Activated CD4-positive, alpha-beta T cell treated with anti-CD3 and anti-CD28 coated beads, Interleukin-2, amount 50 U/mL, for 16 hours (primary cell): ENCODE results near the gene ZNF609.
A peak's percentile ranks its signal among the peaks of the same experiment; 100 is the strongest.

Source experiments
- DNase-seq: peaks from one replicate; pipeline ENCODE4 v3.0.0-alpha.2; 2020

Gene ZNF609

DNA sequence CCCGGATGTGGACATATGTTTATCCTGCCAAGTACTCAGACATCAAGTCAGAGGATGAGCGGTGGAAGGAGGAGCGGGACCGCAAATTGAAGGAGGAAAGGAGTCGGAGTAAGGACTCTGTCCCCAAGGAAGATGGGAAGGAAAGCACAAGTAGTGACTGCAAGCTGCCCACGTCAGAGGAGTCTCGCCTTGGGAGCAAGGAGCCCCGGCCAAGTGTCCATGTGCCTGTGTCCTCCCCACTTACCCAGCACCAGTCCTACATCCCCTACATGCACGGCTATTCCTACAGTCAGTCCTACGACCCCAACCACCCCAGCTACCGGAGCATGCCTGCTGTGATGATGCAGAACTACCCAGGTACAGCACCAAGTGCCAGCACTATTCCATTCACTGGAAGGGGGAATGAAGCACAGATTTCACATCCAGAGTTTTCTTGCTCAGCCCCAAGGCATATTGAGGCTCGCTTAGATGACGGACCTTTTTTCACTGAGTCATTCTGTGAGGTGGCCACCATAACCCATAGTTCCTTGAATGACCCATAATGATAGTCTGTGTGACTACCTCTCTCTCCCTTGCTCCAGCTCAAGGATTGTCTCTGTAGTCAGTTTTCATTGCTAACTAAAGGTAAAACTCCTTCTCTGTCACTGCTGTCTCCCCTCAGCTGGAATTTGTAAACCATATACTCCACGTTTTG is 217.9 kb downstream of the ZNF609 start:
- no peak for DNase-seq

GRCh38 chr15:64680097-64680496 is 219.7 kb downstream of the ZNF609 start:
- DNase-seq = no peak

GRCh38 chr15:64681424-64682024 is 221.1 kb downstream of the ZNF609 start:
- peak; percentile 22 for DNase-seq

DNA sequence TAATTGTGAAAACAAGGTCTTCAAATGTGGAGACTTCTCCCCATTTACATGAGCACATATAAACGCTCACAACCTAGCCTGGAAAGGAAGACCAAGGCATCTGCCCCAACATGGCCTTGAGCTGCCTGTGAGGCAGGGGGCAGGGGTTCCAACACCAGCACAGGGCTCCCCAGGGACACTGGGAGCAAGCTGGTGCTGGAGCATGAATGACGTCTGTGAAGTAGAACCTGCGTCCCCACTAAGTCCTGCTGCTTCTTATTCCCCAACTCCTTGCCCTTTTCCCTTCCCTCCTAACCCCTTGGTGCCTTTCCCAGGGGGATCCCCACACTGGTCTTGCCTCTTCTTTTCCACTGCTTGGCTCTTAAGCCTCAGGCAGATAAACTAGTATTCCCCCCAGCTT is 221.9 kb downstream of the ZNF609 start:
- DNase-seq = no peak

- no peak for DNase-seq
Measured at GRCh38 chr15:64683378-64683777, 223.0 kb downstream of the ZNF609 start.

DNA sequence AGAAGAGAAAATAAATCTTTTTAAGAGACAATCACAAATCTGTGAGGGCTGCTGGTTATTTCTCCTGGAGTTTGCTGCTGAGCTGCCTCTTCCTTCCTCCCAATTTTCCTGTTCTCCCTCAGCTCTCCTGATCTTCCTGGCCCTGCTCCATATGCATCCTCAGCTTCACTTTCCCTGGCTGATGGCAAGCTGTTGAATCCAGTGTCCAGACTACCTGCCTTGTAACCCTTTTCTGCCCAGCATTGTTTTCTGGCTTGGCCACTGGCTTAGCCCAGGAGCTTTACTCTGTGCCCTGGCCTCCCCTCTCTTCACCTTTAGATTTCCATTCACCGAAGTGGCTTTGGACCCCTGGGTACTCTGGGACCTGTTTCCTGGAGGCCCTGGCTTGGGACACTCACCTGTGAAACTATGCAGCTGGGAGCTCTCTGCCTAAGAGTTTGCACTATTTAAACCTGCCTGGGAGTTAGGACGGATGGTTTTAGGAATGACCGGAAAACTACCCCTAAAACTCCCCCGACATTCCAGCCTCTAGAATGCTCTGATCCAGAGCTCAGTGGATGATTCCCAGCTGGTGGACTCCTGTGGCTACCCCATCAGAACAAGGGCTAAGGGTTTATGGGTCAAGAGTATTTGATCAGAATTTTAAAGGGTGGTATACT is 225.0 kb downstream of the ZNF609 start:
- no peak for DNase-seq

GRCh38 chr15:64686130-64686735 is 225.9 kb downstream of the ZNF609 start:
- peak; percentile 46 for DNase-seq

GRCh38 chr15:64687172-64687571 is 226.8 kb downstream of the ZNF609 start:
- DNase-seq = no peak

- DNase-seq = no peak
Measured at GRCh38 chr15:64687688-64688087, 227.3 kb downstream of the ZNF609 start.

GRCh38 chr15:64688770-64689169 is 228.4 kb downstream of the ZNF609 start:
- no peak for DNase-seq

- no peak for DNase-seq
Measured at GRCh38 chr15:64690008-64690407, 229.6 kb downstream of the ZNF609 start.

DNA sequence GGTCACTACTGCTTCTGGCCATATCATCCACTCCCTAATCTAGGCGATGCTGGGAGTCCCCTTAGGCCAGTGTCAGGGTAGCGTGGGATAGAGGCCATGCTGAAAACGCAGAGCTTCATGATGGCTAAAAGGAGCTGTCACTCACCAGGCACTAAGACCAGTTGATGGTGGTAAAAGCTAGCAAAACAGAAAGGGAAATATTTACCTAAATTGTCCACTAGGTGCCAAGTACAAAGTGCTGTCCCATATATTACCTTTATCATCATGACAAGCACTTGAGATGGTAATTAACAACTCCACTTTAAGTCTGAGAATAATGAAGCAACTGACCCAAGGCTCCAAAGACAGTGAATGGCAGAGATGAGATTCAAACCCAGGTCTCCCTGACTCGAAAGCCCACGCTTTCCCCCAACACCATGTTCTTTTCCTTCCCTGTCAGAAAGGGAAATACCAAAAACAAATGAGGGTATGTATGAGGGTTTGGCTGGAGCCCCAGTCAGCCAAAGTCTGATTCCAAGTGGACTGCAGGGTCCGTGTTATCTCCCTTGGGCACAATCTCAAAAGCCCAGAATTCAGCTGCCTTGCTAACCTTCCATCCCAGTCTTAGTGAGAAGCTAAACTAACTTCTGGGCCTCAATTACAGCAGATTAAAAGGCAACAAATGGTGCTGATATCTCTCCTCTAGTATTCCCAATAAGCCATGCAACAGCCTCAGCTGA is 230.4 kb downstream of the ZNF609 start:
- DNase-seq = no peak

- no peak for DNase-seq
Measured at GRCh38 chr15:64691896-64692565, 231.7 kb downstream of the ZNF609 start.

GRCh38 chr15:64693134-64693533 is 232.8 kb downstream of the ZNF609 start:
- no peak for DNase-seq

DNA sequence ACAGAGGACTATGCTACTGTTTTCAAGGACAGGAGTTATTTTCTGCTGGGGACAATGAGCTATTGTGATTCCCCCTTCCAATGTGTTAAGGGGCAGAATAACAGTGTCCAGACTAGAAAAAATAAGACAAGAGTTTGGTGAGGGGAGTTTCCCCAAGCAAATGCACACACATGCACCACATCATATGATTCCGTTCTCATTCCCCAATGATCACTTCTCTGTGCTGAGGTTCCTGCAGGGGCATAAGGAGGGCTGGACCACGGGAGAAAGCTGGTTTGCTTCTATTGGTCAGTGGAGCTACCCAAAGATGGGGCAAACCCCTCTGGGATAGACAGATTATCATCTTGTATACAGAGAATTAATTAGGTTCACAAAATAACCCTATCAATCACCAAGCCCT is 234.4 kb downstream of the ZNF609 start:
- no peak for DNase-seq

- DNase-seq = no peak
Measured at GRCh38 chr15:64695561-64695992, 235.2 kb downstream of the ZNF609 start.

- no peak for DNase-seq
Measured at GRCh38 chr15:64696481-64696880, 236.1 kb downstream of the ZNF609 start.

DNA sequence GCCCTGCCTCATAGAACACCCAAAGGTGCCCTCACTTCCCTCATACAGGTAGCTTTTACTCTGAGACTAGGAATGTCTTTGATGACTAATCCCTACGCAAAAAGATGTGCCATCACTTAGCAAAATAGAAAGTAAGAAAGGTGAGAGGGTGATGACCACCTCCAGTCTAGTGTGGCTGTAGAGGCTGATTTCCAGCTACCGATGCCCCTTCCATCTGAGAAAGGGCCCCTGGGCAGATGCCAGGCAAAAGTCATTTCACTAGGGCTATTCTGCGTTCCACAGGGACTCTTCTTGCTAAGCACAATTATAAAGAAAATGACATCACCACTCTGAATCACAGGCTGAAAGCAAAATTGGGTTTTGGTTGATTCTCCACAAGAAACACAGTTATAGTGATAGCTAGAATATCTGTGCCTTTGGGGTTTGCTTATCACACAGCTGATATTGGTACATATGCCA is 237.6 kb downstream of the ZNF609 start:
- DNase-seq = peak; percentile 49

DNA sequence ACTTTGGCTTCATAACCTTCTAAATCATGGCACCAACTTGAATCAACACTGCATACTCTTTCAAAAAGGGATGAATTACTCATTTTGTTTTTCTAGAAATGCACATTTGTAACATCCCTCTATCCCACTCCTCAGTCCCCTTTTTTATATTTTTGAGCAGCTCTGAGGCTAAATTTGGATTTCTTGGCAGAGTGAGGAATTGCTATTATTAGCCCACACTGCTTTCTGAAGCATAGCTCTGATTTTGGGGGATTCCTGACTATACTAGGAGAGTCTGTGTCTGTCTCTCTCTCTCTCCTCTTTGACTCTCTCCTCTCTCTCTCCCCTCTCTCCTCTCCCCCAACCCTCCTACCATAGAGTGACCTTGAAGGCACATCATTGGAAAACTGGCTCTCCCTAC is 238.4 kb downstream of the ZNF609 start:
- no peak for DNase-seq

GRCh38 chr15:64699751-64700388 is 239.5 kb downstream of the ZNF609 start:
- DNase-seq = no peak

- no peak for DNase-seq
Measured at GRCh38 chr15:64701051-64701450, 240.7 kb downstream of the ZNF609 start.
